ENCODE data around the gene RERE.
"Not testable (repeated sequence)": the region's sequence is repeated elsewhere in the genome, so short reads cannot be mapped to it uniquely, and the experiment has no call there.

Gene RERE

DNA sequence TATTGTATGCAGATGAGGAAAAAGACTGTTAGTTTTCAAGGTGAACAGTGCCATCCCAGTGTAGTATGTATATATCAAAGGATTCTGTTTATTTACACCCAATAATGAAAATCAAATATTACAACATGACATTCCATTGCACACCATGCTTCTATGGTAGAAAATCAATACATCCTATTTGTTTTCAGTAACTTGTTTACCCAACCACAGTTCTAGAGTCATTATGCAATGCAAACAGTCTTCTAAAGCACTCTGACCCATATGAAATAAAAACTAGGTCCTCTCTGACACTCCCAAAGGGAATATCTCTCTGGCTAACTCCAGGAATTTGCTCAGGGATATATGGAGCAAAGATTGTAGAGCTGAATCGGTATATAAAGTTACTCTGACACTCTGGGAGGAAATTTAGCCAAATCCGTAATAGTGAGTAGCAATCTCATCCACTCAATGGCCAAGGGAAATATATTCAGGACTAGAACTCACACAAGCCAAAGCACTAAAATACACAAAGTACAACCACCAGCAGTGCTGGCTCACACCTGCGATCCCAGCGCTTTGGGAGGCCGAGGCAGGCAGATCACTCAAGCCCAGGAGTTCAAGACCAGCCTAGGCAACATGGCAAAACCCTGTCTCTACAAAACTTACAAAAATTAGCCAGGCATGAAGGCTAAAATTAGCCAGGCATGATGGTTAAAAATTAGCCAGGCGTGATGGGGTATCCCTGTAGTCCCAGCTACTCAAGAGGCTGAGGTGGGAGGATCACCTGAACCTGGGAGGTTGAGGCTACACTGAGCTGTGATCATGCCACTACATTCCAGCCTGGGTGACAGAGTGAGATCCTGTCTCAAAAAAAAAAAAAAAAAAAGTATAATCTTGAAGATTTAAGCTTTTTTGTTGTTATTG, 75.2 kb downstream of the RERE start:
- H3K27me3 ChIP-seq (ENCODE audit: control insufficient read depth, insufficient read depth, low read length, poor library complexity, severe bottlenecking) = no peaks in the 10 kb centered on the region
- 88 to 93% methylated on average over 6 of the region's 6 CpGs for WGBS, 2 experiments
- no peaks in the 10 kb centered on the region for H3K4me1 ChIP-seq (ENCODE audit: control insufficient read depth, insufficient read depth, low read length)
- H3K36me3 ChIP-seq (ENCODE audit: control insufficient read depth, insufficient read depth, low read length) = peaks cover 5% of the 10 kb centered on the region
- H3K4me3 ChIP-seq (ENCODE audit: insufficient read depth, low read depth, low read length) = no peak overlapping the region
- H3K27ac ChIP-seq (ENCODE audit: insufficient read depth, low read depth, low read length, poor library complexity, severe bottlenecking) = no peak overlapping the region
- H3K9me3 ChIP-seq (ENCODE audit: control insufficient read depth, low read length) = no peaks in the 10 kb centered on the region

DNA sequence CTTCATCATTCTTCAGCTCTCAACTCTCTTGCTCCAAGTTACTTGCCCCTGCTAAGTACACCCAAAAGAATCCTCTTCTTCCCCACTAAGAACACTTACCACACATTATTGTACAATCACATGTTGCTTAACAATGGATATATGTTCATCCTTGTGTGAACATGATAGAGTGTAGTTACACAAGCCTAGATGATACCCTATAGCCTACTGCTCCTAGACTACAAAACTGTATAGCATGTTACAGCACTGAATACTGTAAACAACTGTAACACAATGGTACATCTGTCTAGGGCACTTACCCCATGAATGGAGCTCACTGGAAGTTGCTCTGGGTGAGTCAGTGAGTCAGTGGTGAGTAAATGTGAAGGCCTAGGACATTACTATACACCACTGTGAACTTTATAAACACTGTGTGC, 77.4 kb downstream of the RERE start:
- no peaks in the 10 kb centered on the region for H3K27me3 ChIP-seq (ENCODE audit: control insufficient read depth, insufficient read depth, low read length, poor library complexity, severe bottlenecking)
- H3K4me1 ChIP-seq (ENCODE audit: control insufficient read depth, insufficient read depth, low read length) = no peaks in the 10 kb centered on the region
- no peak overlapping the region for H3K4me3 ChIP-seq (ENCODE audit: insufficient read depth, low read depth, low read length)
- H3K27ac ChIP-seq (ENCODE audit: insufficient read depth, low read depth, low read length, poor library complexity, severe bottlenecking) = no peak overlapping the region
- no peaks in the 10 kb centered on the region for H3K9me3 ChIP-seq (ENCODE audit: control insufficient read depth, low read length)
- H3K36me3 ChIP-seq (ENCODE audit: control insufficient read depth, insufficient read depth, low read length) = peaks cover 5% of the 10 kb centered on the region

DNA sequence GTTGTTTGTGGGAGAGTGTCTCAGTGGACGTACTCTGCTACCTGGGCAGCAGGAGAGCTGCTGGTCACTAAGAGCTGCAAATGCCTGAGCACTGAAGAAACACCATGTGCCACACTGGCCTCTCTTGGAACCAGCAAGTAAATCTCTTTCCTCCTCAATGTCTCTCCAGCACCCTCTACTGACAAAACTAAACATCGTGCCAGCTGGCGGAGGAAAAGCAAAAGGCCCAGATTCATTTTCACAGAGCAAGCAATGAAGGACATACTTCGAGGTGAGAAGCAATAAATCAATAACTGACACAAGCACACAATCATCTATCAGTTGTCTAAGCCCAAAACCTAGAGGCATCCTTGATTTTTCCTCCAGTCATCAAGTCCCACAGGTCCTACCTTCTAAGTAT, 78.1 kb downstream of the RERE start:
- Histone ChIP-seq H3K4me3 (ENCODE audit: insufficient read depth, low read depth, low read length) (no peak overlapping the region), H3K4me1 (ENCODE audit: control insufficient read depth, insufficient read depth, low read length) (no peaks in the 10 kb centered on the region), H3K9me3 (ENCODE audit: control insufficient read depth, low read length) (no peaks in the 10 kb centered on the region), H3K27ac (ENCODE audit: insufficient read depth, low read depth, low read length, poor library complexity, severe bottlenecking) (no peak overlapping the region), H3K27me3 (ENCODE audit: control insufficient read depth, insufficient read depth, low read length, poor library complexity, severe bottlenecking) (no peaks in the 10 kb centered on the region), H3K36me3 (ENCODE audit: control insufficient read depth, insufficient read depth, low read length) (peaks cover 5% of the 10 kb centered on the region)
- WGBS, 2 experiments = 94 to 95% methylated on average over 4 of the region's 4 CpGs

DNA sequence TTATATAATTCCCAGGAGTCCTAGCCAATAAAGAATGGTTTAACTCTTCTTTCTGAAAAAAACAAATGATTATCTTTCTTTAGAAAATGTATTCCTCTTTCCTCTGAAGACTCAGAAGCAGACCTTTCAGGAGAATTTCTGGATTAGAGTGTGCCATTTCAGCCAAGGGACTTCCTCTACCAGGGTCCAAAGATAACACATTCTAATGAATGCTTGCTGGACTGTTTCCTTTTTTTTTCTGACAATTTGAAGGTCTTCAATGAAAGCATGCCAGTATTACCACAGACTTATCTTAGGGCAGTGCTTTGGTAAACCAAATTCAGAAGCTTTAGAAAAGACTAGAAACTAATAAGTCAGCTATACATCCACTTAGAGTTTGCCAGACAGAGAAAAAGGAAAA, 80.5 kb downstream of the RERE start:
- Histone ChIP-seq H3K9me3 (ENCODE audit: control insufficient read depth, low read length) (peaks cover 2% of the 10 kb centered on the region), H3K27me3 (ENCODE audit: control insufficient read depth, insufficient read depth, low read length, poor library complexity, severe bottlenecking) (no peaks in the 10 kb centered on the region), H3K4me1 (ENCODE audit: control insufficient read depth, insufficient read depth, low read length) (no peaks in the 10 kb centered on the region), H3K27ac (ENCODE audit: insufficient read depth, low read depth, low read length, poor library complexity, severe bottlenecking) (no peak overlapping the region), H3K4me3 (ENCODE audit: insufficient read depth, low read depth, low read length) (no peak overlapping the region), H3K36me3 (ENCODE audit: control insufficient read depth, insufficient read depth, low read length) (peaks cover 5% of the 10 kb centered on the region)

DNA sequence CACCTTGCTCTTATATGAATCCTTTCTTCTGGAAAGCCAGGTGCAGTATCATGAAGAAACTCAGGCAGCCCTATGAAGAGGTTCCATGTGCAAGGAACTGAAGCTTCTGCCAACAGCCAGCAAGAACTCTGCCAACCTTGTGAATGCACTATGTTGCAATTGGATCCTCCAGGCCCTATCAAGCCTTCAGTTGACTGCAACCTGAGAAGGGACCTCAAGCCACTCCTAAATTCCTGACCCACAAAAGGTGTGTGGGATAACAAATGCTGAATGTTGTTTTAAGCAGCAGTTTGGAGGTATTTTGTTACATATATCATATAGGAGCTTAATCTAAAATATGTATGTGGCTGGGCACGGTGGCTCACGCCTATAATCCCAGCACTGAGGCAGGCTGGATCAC, 84.0 kb downstream of the RERE start:
- H3K4me1 ChIP-seq (ENCODE audit: control insufficient read depth, insufficient read depth, low read length) = no peaks in the 10 kb centered on the region
- WGBS, 2 experiments = 96 to 97% methylated on average over 2 of the region's 2 CpGs
- H3K4me3 ChIP-seq (ENCODE audit: insufficient read depth, low read depth, low read length) = no peak overlapping the region
- peaks cover 2% of the 10 kb centered on the region for H3K9me3 ChIP-seq (ENCODE audit: control insufficient read depth, low read length)
- H3K27ac ChIP-seq (ENCODE audit: insufficient read depth, low read depth, low read length, poor library complexity, severe bottlenecking) = no peak overlapping the region
- no peaks in the 10 kb centered on the region for H3K36me3 ChIP-seq (ENCODE audit: control insufficient read depth, insufficient read depth, low read length)
- no peaks in the 10 kb centered on the region for H3K27me3 ChIP-seq (ENCODE audit: control insufficient read depth, insufficient read depth, low read length, poor library complexity, severe bottlenecking)

DNA sequence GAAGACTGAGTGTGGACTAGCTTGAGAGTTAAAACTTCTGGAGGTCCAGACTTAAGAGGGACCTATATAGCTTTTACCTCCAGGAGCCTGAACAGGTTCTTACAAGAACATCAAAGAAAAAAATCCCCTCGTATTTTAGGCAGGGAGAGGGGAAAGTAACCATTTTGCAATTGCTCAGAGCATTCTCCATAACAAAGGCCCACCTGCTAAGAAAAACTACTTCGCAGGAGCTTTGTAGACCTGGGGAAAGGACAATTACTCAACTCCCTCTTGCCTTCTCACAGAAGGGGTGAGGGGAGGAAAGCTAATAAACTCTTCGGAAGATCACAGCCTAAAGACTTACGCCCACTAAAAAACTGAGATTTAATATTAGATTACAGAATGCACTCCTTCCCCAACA, 86.3 kb downstream of the RERE start:
- Histone ChIP-seq H3K36me3 (ENCODE audit: control insufficient read depth, insufficient read depth, low read length) (no peaks in the 10 kb centered on the region), H3K27ac (ENCODE audit: insufficient read depth, low read depth, low read length, poor library complexity, severe bottlenecking) (no peak overlapping the region), H3K27me3 (ENCODE audit: control insufficient read depth, insufficient read depth, low read length, poor library complexity, severe bottlenecking) (no peaks in the 10 kb centered on the region), H3K9me3 (ENCODE audit: control insufficient read depth, low read length) (peaks cover 2% of the 10 kb centered on the region), H3K4me1 (ENCODE audit: control insufficient read depth, insufficient read depth, low read length) (no peaks in the 10 kb centered on the region), H3K4me3 (ENCODE audit: insufficient read depth, low read depth, low read length) (no peak overlapping the region)
- whole genome bisulfite sequencing, 2 experiments = 35 to 64% methylated on average over 2 to 4 of the region's 4 CpGs

DNA sequence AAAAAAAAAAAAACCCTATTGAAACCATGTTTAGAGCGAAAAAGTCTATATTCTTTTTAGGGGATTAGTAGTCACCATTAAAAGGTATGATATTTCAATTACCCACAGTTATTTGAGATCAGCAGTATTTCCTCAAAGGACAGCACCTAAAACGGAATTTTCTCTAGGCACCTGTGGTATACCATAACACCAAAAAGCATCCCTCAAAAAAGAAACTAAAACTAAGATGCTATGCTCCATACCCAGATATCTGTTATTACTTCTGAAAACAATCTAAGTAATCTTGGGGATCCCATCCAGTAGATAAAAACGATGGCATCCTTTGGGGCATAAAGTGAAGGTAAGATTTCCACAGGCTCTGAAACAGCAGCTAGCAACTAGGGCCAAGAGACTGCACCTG, 89.0 kb downstream of the RERE start:
- H3K4me3 ChIP-seq (ENCODE audit: insufficient read depth, low read depth, low read length) = no peak overlapping the region
- H3K27ac ChIP-seq (ENCODE audit: insufficient read depth, low read depth, low read length, poor library complexity, severe bottlenecking) = no peak overlapping the region
- H3K36me3 ChIP-seq (ENCODE audit: control insufficient read depth, insufficient read depth, low read length) = no peaks in the 10 kb centered on the region
- H3K9me3 ChIP-seq (ENCODE audit: control insufficient read depth, low read length) = peaks cover 2% of the 10 kb centered on the region
- no peaks in the 10 kb centered on the region for H3K4me1 ChIP-seq (ENCODE audit: control insufficient read depth, insufficient read depth, low read length)
- 92 to 95% methylated on average over 2 to 3 of the region's 3 CpGs for WGBS, 2 experiments
- no peaks in the 10 kb centered on the region for H3K27me3 ChIP-seq (ENCODE audit: control insufficient read depth, insufficient read depth, low read length, poor library complexity, severe bottlenecking)

DNA sequence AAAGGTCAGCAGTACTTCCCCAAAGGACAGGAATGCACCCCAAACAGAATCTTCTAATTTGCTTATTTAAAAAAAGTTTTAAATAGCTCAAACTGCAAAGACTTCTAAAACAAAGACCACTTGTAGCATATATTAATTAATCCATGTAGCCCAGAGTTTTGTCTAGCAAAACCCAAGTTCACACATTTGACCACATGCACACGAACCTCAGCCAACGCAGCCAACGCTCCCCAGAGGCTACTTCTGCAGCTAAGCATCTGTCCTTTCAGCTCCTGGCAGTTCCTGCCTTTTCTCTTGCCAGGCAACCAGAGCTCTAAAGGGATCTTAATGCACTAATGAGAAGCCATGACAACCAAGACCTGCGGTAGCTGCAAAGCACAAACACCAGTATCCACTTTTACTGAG, 89.6 kb downstream of the RERE start:
- H3K27me3 ChIP-seq (ENCODE audit: control insufficient read depth, insufficient read depth, low read length, poor library complexity, severe bottlenecking) = no peaks in the 10 kb centered on the region
- H3K4me1 ChIP-seq (ENCODE audit: control insufficient read depth, insufficient read depth, low read length) = no peaks in the 10 kb centered on the region
- 82 to 91% methylated on average over 4 of the region's 4 CpGs for WGBS, 2 experiments
- H3K36me3 ChIP-seq (ENCODE audit: control insufficient read depth, insufficient read depth, low read length) = no peaks in the 10 kb centered on the region
- H3K9me3 ChIP-seq (ENCODE audit: control insufficient read depth, low read length) = peaks cover 2% of the 10 kb centered on the region
- no peak overlapping the region for H3K4me3 ChIP-seq (ENCODE audit: insufficient read depth, low read depth, low read length)
- H3K27ac ChIP-seq (ENCODE audit: insufficient read depth, low read depth, low read length, poor library complexity, severe bottlenecking) = no peak overlapping the region

DNA sequence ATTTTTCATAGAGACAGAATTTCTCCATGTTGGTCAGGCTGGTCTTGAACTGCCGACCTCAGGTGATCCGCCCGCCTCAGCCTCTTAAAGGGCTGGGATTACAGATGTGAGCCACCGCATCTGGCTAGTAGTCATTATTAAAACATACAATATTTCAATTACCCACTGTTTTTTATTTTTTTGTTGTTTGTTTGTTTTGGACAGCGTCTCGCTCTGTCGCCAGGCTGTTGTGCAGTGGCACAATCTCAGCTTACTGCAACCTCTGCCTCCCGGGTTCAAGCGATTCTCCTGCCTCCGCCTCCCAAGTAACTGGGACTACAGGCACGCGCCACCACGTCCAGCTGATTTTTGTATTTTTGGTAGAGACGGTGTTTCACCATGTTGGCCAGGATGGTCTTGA, 90.1 kb downstream of the RERE start:
- not testable (repeated sequence) for H3K36me3 ChIP-seq (ENCODE audit: control insufficient read depth, insufficient read depth, low read length); H3K27ac ChIP-seq (ENCODE audit: insufficient read depth, low read depth, low read length, poor library complexity, severe bottlenecking); H3K27me3 ChIP-seq (ENCODE audit: control insufficient read depth, insufficient read depth, low read length, poor library complexity, severe bottlenecking); H3K9me3 ChIP-seq (ENCODE audit: control insufficient read depth, low read length); H3K4me1 ChIP-seq (ENCODE audit: control insufficient read depth, insufficient read depth, low read length); H3K4me3 ChIP-seq (ENCODE audit: insufficient read depth, low read depth, low read length)
- WGBS, 2 experiments = 90 to 96% methylated on average over 13 to 14 of the region's 14 CpGs

DNA sequence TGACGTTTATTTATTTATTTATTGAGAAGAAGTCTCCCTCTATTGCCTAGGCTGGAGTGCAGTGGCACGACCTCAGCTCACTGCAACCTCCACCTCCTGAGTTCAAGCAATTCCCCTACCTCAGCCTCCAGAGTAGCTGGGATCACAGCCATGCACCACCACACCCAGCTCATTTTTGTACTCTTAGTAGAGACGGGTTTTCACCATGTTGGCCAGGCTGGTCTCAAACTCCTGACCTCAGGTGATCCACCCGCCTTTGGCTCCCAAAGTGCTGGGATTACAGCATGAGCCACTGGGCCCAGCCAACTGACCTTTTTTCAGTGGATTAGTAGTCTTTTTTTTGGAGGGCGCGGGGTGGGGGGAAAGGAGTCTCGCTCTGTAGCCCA, 90.6 kb downstream of the RERE start:
- WGBS, 2 experiments = 72 to 78% methylated on average over 6 to 7 of the region's 7 CpGs

DNA sequence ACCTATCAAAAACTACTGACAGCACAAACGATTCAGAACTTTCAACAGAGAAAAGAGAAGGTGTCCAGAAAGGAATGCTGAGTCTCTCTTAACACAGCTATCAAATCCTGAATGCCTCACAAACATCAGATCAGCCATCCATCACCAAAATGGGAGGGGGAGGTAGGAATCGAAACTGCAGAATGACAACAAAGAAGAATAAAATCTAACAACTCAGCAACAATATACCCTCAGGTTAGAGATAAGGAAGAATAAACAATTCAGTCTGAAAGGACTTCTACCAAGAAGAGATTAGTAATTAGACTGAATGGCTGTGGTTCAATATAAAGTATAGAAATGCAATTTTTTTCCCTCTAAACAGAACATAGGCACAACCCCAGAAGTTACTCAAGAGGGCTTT, 94.4 kb downstream of the RERE start:
- Histone ChIP-seq H3K4me3 (ENCODE audit: insufficient read depth, low read depth, low read length) (no peak overlapping the region), H3K27ac (ENCODE audit: insufficient read depth, low read depth, low read length, poor library complexity, severe bottlenecking) (no peak overlapping the region), H3K9me3 (ENCODE audit: control insufficient read depth, low read length) (no peaks in the 10 kb centered on the region), H3K4me1 (ENCODE audit: control insufficient read depth, insufficient read depth, low read length) (peaks cover 3% of the 10 kb centered on the region), H3K27me3 (ENCODE audit: control insufficient read depth, insufficient read depth, low read length, poor library complexity, severe bottlenecking) (no peaks in the 10 kb centered on the region), H3K36me3 (ENCODE audit: control insufficient read depth, insufficient read depth, low read length) (no peaks in the 10 kb centered on the region)
- 50 to 82% methylated on average over 1 of the region's 2 CpGs for WGBS, 2 experiments

More for the DNA sequence above, 90.6 kb downstream of the RERE start:
- H3K9me3 ChIP-seq (ENCODE audit: control insufficient read depth, low read length); H3K4me3 ChIP-seq (ENCODE audit: insufficient read depth, low read depth, low read length); H3K36me3 ChIP-seq (ENCODE audit: control insufficient read depth, insufficient read depth, low read length); H3K27ac ChIP-seq (ENCODE audit: insufficient read depth, low read depth, low read length, poor library complexity, severe bottlenecking); H3K27me3 ChIP-seq (ENCODE audit: control insufficient read depth, insufficient read depth, low read length, poor library complexity, severe bottlenecking); H3K4me1 ChIP-seq (ENCODE audit: control insufficient read depth, insufficient read depth, low read length): not testable (repeated sequence)
